ENCODE data around the gene KLHL11. TPM values are rescaled to one million over a fixed set of nuclear protein-coding genes. Genes with fewer than 3 reads are reported as not detected.

The KLHL11 gene
- total and polyA plus RNA-seq, 2 of the 8 experiments (the other 6 are each of a cell fraction or from before 2014, with no cell fraction given), result 4.2 to 13.7 TPM

GRCh38 chr17:41888332-41888965, 23.2 kb upstream of the KLHL11 start:
- no peaks in the 10 kb centered on the region for H3K27me3 ChIP-seq (replicated peaks in 1 of 4; ENCODE audit: control insufficient read depth in 3 of 4, extremely low read depth in 1 of 4, insufficient read depth in 3 of 4, low read length in 3 of 4)
- no peaks in the 10 kb centered on the region; a peak in 1 of 4 replicates for H3K79me2 ChIP-seq (ENCODE audit: control insufficient read depth in 1 of 2, insufficient read depth in 2 of 2, low read length in 2 of 2)
- no peaks in the 10 kb centered on the region; the same call in 1 of the 2 replicates for H3K79me1 ChIP-seq (ENCODE audit: low read depth, low read length)
- H4K8ac ChIP-seq (ENCODE audit: extremely low read depth, insufficient read depth, low read length), result no peak overlapping the region
- no peak for TF ChIP-seq CREB1 (IDR thresholded peaks at IDR 0.05)
- no peak overlapping the region for H3K27ac ChIP-seq (ENCODE audit: low read depth, low read length)
- H3K9me3 ChIP-seq (ENCODE audit: insufficient read depth in 2 of 2, low read depth in 1 of 2, low read length in 1 of 2), result no peaks in the 10 kb centered on the region
- H2AK5ac ChIP-seq (ENCODE audit: low read depth, low read length), result no peak overlapping the region
- POLR2A ChIA-PET (ENCODE audit: partially characterized antibody), result interaction anchor here (1.0 to 1.3 kb wide), 5 partner anchors 15 to 154 kb away, joined by 3 to 6 read pairs (median 3); partner anchors contain the start of genes ACLY and HAP1
- no peak for DNase-seq (ENCODE audit: low read depth in 1 of 2, low spot score in 2 of 2)
- H3K56ac ChIP-seq (replicated peaks; ENCODE audit: insufficient read length, low read depth, low read length), result no peak overlapping the region
- H2BK20ac ChIP-seq (ENCODE audit: low read length), result no peak overlapping the region
- no peak overlapping the region for H2BK120ac ChIP-seq (replicated peaks; ENCODE audit: low read depth, low read length)
- no peak overlapping the region for H2BK5ac ChIP-seq (ENCODE audit: low read depth, low read length)
- no peak overlapping the region; a peak in 1 of 7 replicates for H3K9ac ChIP-seq (replicated peaks in 1 of 4; ENCODE audit: extremely low read depth in 1 of 4, low read depth in 3 of 4, low read length in 3 of 4)
- H3K14ac ChIP-seq (ENCODE audit: insufficient read length), result no peak overlapping the region
- peaks cover 2 to 13% of the 10 kb centered on the region in 2 experiments for H4K20me1 ChIP-seq (replicated peaks in 1 of 2; ENCODE audit: control insufficient read depth in 1 of 2, insufficient read depth in 2 of 2, low read length in 2 of 2)
- no peak overlapping the region for H3K4ac ChIP-seq (replicated peaks; ENCODE audit: insufficient read length, low read depth, low read length)
- no peaks in the 10 kb centered on the region for H3K23me2 ChIP-seq (ENCODE audit: low read depth, low read length)
- no peak overlapping the region for H3K4me3 ChIP-seq (ENCODE audit: extremely low read depth in 1 of 4, insufficient read depth in 2 of 4, low read depth in 3 of 4, low read length in 4 of 4)
- peaks cover 67 to 95% (median 85%) of the 10 kb centered on the region in 4 experiments for H3K36me3 ChIP-seq (ENCODE audit: control insufficient read depth in 2 of 4, insufficient read depth in 4 of 4, low read length in 3 of 4)
- 95% methylated on average over 6 of the region's 6 CpGs; no CpG with 5 or more reads in 1 of the 2 experiments for WGBS, 2 experiments (ENCODE audit: extremely low coverage in 1 of 2, insufficient coverage in 1 of 2, insufficient read length in 1 of 2, insufficient replicate concordance in 2 of 2, low coverage in 1 of 2, low lambda C conversion rate in 2 of 2, missing lambda C conversion rate in 1 of 2)
- H3K4me2 ChIP-seq (ENCODE audit: insufficient read depth in 1 of 2, low read depth in 2 of 2, low read length in 2 of 2), result no peak overlapping the region
- H2BK15ac ChIP-seq (ENCODE audit: low read length), result no peak overlapping the region
- no peak overlapping the region for H3K18ac ChIP-seq (ENCODE audit: extremely low read depth, low read length)
- FAIRE-seq, result no peak
- no peaks in the 10 kb centered on the region for H3K4me1 ChIP-seq (replicated peaks in 1 of 4; ENCODE audit: control insufficient read depth in 3 of 4, insufficient read depth in 4 of 4, low read length in 3 of 4)
- no peak overlapping the region for H2AFZ ChIP-seq (ENCODE audit: low read length)
- no peak overlapping the region for H4K91ac ChIP-seq (replicated peaks; ENCODE audit: insufficient read length, low read length)
- no peak overlapping the region for H4K5ac ChIP-seq (ENCODE audit: insufficient read length, low read depth, low read length)
- CTCF ChIA-PET (ENCODE audit: partially characterized antibody), result interaction anchor here (0.5 to 2.5 kb wide), 8 partner anchors 9 to 1780 kb away, joined by 3 to 12 read pairs (median 4); partner anchors contain the start of gene P3H4
- no peak overlapping the region for H3K23ac ChIP-seq (ENCODE audit: insufficient read length)
- H2BK12ac ChIP-seq (ENCODE audit: low read depth, low read length), result no peak overlapping the region

Data from H1 (cell line).